Heart left ventricle (tissue), 13 donors: ENCODE data around the gene PHC3.

Source experiments
- POLR2A ChIP-seq, 2 donors: fragments of 450-650 bp; IDR thresholded peaks; one replicate each; pipeline ENCODE4 v1.6.1; 2017; ENCODE audit warnings: antibody characterized with exemption in 2 of 2, mild to moderate bottlenecking in 2 of 2, moderate library complexity in 2 of 2
- TF ChIP-seq, protein P1 (sequence below), 12 donors: fragments of 200-600 bp; sonication (generic) in 4 of 12; IDR thresholded peaks; one replicate each; pipeline versions ENCODE4 v1.5.0 to v1.8.0; 2018 to 2022; ENCODE audit warnings: antibody characterized with exemption in 12 of 12, mild to moderate bottlenecking in 5 of 12
- donor health status: ischemic (EF 13 %, LVEDD 7.1; RV severe dilation, severe dysfunction).
- donor health status: DM: no; HTN: yes; CAD: no.
- donor health status: DM: no; HTN: no; CAD: no.
- donor health status: ischemic (EF 25% LVEDD 6.9; RV normal size, moderate dysfunction).
- donor health status: ischemic (EF 25% LVEDD 5.7; RV mildly dilated, moderate dysfunction).
- donor health status: ischemic (EF 35%, LVEDD 5.7; RV mildly dilated, moderate dysfunction).
- donor health status: nonischemic (EF 11% LVEDD 7.7; RV severe dilation, severe dysfunction).
- donor health status: DM: yes; HTN: yes; CAD: no.
- donor health status: PGD.
- donor health status: ischemic (EF 29% LVEDD 5.4; RV normal size, mild dysfunction).
- donor health status: nonischemic (EF 23%, LVEDD 6.1; RV moderate dilation, normal function).

- TF ChIP-seq, protein P1, sequence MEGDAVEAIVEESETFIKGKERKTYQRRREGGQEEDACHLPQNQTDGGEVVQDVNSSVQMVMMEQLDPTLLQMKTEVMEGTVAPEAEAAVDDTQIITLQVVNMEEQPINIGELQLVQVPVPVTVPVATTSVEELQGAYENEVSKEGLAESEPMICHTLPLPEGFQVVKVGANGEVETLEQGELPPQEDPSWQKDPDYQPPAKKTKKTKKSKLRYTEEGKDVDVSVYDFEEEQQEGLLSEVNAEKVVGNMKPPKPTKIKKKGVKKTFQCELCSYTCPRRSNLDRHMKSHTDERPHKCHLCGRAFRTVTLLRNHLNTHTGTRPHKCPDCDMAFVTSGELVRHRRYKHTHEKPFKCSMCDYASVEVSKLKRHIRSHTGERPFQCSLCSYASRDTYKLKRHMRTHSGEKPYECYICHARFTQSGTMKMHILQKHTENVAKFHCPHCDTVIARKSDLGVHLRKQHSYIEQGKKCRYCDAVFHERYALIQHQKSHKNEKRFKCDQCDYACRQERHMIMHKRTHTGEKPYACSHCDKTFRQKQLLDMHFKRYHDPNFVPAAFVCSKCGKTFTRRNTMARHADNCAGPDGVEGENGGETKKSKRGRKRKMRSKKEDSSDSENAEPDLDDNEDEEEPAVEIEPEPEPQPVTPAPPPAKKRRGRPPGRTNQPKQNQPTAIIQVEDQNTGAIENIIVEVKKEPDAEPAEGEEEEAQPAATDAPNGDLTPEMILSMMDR (IDR thresholded peaks at IDR 0.05), result no peak
- TF ChIP-seq POLR2A (IDR thresholded peaks at IDR 0.05), result no peak
Measured at GRCh38 chr3:170095771-170096170, 85.8 kb downstream of the PHC3 start.
